ENCODE measurements around the gene POMT1.

Gene POMT1

DNA sequence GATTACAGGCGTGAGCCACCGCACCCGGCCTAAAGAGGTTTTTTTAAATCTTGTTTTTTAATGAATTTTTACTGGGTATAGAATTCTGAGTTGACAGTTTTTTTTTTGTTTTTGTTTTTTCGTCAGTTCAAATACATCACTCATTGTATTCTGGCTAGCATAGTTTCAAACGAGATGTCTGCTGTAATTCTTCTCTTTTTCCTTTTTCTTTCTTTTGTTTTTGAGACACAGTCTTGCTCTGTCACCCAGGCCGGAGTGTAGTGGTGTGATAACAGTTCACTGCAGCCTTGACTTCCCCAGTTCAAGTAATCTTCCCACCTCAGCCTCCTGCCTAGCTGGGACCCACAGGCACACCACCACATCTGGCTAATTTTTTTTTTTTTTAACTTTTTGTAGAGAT is 40.4 kb downstream of the POMT1 start (continued):
- TF ChIP-seq, protein P1, sequence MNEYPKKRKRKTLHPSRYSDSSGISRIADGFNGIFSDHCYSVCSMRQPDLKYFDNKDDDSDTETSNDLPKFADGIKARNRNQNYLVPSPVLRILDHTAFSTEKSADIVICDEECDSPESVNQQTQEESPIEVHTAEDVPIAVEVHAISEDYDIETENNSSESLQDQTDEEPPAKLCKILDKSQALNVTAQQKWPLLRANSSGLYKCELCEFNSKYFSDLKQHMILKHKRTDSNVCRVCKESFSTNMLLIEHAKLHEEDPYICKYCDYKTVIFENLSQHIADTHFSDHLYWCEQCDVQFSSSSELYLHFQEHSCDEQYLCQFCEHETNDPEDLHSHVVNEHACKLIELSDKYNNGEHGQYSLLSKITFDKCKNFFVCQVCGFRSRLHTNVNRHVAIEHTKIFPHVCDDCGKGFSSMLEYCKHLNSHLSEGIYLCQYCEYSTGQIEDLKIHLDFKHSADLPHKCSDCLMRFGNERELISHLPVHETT (tag by site-specific recombination; IDR thresholded peaks at IDR 0.05): 0 out of 2 replicates have a peak, but pooled peaks have one; percentile 53
- no peak for TF ChIP-seq MEIS1 (CRISPR knock-in tag; IDR thresholded peaks at IDR 0.05; ENCODE audit: borderline replicate concordance)

DNA sequence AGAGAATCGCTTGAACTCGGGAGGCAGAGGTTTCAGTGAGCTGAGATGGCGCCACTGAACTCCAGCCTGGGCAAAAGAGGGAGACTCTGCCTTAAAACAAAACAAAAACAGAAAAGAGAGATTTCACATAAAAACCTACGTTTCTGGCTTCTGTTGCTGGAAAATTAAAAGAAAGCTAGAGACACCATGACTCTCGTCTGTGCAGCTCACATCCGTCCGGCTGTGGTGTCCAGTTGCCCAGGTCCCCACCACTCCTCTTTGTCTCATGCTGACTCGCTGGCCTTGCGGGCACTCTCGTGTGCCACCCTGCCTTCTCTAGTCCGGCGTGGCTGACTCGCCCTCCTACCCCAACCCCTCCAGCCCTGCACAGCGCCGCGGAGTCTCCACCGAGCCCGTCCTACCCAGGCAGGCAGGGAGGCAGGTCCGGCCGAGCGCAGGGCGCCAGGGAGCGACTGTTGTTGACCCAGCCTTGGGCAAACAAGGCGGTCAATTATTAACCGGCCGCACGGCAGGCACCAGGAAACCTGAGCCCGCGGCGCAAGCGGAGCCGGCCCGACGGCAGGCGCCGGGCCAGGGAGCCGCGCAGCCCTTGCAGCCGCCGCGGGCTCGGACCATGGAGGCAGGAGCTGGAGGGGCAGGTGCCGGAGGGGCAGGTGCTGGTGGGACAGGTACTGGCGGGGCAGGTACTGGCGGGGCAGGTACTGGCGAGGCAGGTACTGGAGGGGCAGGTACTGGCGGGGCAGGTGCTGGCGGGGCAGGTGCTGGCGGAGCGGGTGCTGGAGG is 42.5 kb downstream of the POMT1 start, which contains the start of gene PRRT1B:
TSS of gene PRRT1B (plus strand) at position 521 of the 783 bp plus-strand sequence. CDS start at position 614, 93 bp downstream.
- peak within 1 kb of the TSS; percentile 28 for H3K4me3 ChIP-seq (ENCODE audit: low read depth, low read length)
- peak within 1 kb of the TSS; percentile 22; the same call in 1 of the 2 replicates for H3K27ac ChIP-seq (ENCODE audit: extremely low read depth, low read depth, low read length)
- TF ChIP-seq, protein P2, sequence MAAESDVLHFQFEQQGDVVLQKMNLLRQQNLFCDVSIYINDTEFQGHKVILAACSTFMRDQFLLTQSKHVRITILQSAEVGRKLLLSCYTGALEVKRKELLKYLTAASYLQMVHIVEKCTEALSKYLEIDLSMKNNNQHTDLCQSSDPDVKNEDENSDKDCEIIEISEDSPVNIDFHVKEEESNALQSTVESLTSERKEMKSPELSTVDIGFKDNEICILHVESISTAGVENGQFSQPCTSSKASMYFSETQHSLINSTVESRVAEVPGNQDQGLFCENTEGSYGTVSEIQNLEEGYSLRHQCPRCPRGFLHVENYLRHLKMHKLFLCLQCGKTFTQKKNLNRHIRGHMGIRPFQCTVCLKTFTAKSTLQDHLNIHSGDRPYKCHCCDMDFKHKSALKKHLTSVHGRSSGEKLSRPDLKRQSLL (tag by site-specific recombination; IDR thresholded peaks at IDR 0.05): no peak
- TF ChIP-seq ZNF391 (tag by site-specific recombination; IDR thresholded peaks at IDR 0.05; ENCODE audit: borderline replicate concordance, low read depth) (no peak), ZNF394 (tag by site-specific recombination; IDR thresholded peaks at IDR 0.05; ENCODE audit: borderline replicate concordance) (no peak), ZIC2 (tag by site-specific recombination; IDR thresholded peaks at IDR 0.05) (no peak), ZNF221 (tag by site-specific recombination; IDR thresholded peaks at IDR 0.05; ENCODE audit: borderline replicate concordance) (no peak)
- ChIA-PET CTCF (interaction anchor here (0.7 to 1.2 kb wide), 2 partner anchors 46 to 205 kb away, joined by 3 to 4 read pairs; no protein-coding TSS in a partner anchor), POLR2A (interaction anchor here (0.6 to 1.7 kb wide), 3 partner anchors 22 to 166 kb away, joined by 3 to 6 read pairs (median 4); no protein-coding TSS in a partner anchor)
- no peaks in the 10 kb centered on the region for H3K36me3 ChIP-seq (ENCODE audit: control insufficient read depth in 2 of 2, insufficient read depth in 1 of 2, low read length in 2 of 2)
- no peaks in the 10 kb centered on the region for H3K9me3 ChIP-seq (ENCODE audit: control insufficient read depth, insufficient read depth, low read depth, low read length)
- H3K4me1 ChIP-seq (ENCODE audit: control insufficient read depth, insufficient read depth, low read length): 0 out of 2 replicates have a peak, but pooled peaks cover 3% of the 10 kb centered on the region

DNA sequence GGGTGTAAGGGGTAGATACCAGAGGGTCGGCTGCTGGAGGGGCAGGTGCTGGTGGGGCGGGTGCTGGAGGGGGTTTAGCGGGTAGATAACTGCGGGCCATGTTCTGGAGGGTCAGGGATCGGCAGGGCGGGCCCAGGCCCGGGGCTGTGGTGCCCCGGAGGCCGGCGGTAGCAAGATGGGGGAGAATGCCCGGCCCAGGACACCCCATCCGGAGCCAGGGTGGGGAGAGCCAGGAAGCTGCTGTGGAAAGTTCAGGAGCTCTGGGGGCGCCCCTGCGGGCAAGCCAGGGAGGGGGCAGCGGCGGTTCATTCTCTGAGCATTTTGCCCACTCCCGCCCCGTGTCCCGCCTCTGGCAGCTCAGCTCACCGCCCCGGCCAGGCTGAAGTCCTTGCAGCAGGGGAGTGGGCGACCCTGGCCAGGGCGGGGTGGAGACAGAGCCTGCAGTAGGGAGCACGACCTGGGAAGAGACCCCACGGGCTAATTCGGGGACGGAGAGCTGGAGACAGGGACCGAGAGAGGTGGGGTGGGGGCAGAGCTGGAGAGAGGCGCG is 43.1 kb downstream of the POMT1 start:
- H3K4me1 ChIP-seq (ENCODE audit: control insufficient read depth, insufficient read depth, low read length): 0 out of 2 replicates have a peak, but pooled peaks cover 3% of the 10 kb centered on the region
- ChIA-PET CTCF (interaction anchor here (0.7 to 1.2 kb wide), 3 partner anchors 46 to 205 kb away, joined by 3 to 4 read pairs (median 4); no protein-coding TSS in a partner anchor), POLR2A (interaction anchor here (0.6 to 1.7 kb wide), 5 partner anchors 14 to 229 kb away, joined by 3 to 7 read pairs (median 4); no protein-coding TSS in a partner anchor)
- TF ChIP-seq ZNF133 (tag by site-specific recombination; IDR thresholded peaks at IDR 0.05) (no peak), ZEB2 (tag by site-specific recombination; IDR thresholded peaks at IDR 0.05) (no peak), ZNF138 (tag by site-specific recombination; IDR thresholded peaks at IDR 0.05; ENCODE audit: borderline replicate concordance) (no peak), ZFHX2 (tag by site-specific recombination; conservative IDR thresholded peaks at IDR 0.05) (peak; percentile 76), EGR2 (tag by site-specific recombination; IDR thresholded peaks at IDR 0.05; ENCODE audit: low read depth) (peak; percentile 63), ZNF777 (tag by site-specific recombination; IDR thresholded peaks at IDR 0.05; ENCODE audit: borderline replicate concordance) (peak; percentile 64; the same call in 1 of the 2 replicates), ZNF214 (tag by site-specific recombination; IDR thresholded peaks at IDR 0.05; ENCODE audit: borderline replicate concordance) (no peak)
- H3K36me3 ChIP-seq (ENCODE audit: control insufficient read depth in 2 of 2, insufficient read depth in 1 of 2, low read length in 2 of 2): no peaks in the 10 kb centered on the region
- peak overlapping the region; percentile 28 for H3K4me3 ChIP-seq (ENCODE audit: low read depth, low read length)
- H3K27ac ChIP-seq (ENCODE audit: extremely low read depth, low read depth, low read length): peak overlapping the region; percentile 22; the same call in 1 of the 2 replicates
- no peaks in the 10 kb centered on the region for H3K9me3 ChIP-seq (ENCODE audit: control insufficient read depth, insufficient read depth, low read depth, low read length)
